HG03064 (cell line): Measurements from ENCODE around the gene TSHZ2.

Source experiments
- ATAC-seq: cut with Tn5 transposase; IDR thresholded peaks from one replicate; pipeline ENCODE4 v1.9.1; 2021; ENCODE audit warnings: low read depth; ENCODE audit not compliant: unreplicated experiment

TSHZ2 gene

GRCh38 chr20:53183181-53183580 lies 211.0 kb downstream of the TSHZ2 start:
- ATAC-seq, result no peak

GRCh38 chr20:53186635-53187034 lies 214.5 kb downstream of the TSHZ2 start:
- no peak for ATAC-seq

DNA sequence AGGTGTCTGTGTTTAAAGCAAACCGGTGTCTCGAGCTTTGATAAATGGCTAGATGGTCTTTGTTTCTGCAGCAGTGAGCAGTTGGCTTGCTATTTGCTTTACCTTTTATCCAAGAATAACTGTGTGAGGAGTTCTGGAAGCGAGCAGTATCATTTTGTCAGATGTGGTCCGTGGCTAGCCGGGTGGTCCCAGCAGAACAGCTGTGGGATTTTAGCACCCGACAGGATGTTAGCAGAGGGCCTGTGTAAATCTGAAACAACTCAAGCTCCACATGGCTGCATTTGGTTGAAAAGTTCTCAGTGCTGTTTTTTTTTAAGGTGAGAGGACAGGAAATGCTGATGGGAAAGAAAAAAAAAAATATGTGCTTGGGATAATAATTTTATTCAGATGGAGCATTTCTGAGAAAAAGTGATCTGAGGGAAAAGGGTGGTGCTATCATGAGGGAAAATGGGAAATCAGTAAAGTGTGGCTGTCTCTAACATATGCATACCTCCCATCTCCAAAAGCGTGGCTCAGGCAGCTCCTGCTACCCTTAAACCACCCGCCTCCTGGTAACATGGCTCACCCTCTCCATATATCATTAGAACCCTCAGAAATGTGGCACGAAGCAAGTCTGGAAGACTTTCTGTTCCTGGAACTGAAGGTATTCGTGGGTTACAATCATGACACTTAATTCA lies 215.4 kb downstream of the TSHZ2 start:
- no peak for ATAC-seq

GRCh38 chr20:53190225-53190624 lies 218.1 kb downstream of the TSHZ2 start:
- ATAC-seq, result no peak

DNA sequence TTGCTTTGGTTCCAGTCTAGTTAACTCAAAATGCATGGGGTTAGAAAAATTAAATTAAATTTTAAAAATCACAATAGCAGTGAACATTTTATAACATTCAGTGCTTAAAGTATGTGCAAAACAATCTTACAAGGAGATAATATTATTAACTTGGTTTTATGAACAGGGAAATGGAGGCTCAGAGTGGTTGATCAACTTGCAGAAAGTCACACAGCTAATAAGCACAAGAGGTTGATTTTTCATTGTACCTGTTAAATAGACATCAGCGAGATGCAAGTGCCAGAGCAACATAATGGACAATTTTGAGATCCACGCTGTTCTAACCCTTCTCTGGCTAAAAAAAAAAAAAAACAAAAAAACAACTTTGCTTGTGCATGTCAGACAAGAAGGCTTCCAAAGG lies 219.8 kb downstream of the TSHZ2 start:
- ATAC-seq, result no peak

DNA sequence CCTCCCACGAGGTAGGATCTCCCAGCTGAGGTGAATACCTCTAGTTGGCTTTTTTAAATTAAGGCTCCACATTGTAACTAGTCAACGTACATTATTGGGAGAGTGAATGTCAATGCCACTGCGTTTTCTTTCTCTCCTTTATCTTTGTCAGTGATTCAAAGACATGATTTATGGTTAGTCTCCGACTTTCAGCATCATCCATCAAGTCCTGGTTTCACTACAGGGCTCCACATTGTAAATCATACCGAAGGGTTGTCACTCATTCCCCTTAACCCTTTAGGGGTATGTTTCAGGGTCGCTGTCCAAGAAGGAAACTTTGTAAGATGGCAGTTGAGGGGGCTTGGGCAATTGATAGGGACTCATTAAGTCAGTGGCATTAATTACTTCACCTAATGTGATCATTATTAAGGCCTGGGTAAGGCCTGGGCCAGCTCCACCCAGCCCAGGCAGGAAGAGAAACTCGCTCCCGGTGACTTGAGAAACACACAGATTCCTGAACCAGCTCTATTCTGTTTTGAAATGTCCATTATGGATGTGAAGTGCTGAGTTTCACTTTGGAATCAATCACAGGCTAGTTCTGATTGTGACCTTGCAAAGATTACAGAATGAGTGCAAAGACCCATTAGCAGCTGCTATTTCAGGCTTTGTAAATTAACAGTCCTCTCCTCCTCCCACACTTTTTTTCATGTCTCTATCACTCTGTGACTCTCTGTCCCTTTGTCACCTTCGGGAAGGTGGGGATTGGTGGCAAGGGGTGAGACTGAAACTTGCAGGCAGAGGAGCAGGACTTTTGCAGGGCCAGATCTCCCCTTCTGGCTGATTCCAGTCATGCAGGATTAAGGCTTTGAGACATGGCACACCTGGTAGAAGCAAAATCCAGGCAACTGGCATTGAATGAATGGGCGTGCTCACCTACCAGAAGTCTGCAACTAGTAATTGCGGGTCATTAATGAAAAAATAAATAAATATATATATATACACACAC lies 222.4 kb downstream of the TSHZ2 start:
- ATAC-seq, result no peak

DNA sequence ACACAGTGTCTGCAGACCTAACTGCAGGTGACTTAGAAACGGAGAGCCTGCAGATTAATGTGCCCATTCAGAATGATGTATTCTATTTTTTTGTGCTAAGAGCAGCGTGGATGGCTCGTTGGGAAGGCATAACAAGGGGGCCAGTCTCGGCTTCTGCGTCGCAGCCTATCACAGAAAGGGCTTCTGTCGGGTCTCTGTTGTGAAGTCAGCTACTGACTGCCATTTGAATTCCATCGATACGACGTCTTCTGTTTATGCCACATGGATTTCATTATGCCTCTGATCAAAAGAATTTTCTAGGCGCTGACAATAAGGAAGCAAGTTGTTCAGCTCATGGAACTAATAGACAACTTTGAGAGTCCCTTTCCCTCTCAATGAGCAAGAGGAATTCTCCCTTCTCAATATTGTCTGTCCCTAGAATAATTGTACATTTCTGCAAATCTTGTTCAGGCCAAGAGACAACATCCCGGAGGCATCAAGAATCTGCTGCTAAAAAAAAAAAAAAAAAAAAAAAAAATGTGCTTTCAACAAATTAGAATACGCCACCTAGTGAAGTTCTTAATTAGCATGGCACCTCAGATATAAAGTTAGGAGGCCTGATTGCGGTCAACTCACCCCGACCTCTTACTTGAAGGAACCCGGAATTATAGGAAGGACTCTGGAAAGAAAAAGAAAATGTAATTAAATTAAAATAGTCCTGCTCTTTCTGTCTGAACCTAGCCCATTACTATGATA lies 223.9 kb downstream of the TSHZ2 start:
- ATAC-seq, result no peak

DNA sequence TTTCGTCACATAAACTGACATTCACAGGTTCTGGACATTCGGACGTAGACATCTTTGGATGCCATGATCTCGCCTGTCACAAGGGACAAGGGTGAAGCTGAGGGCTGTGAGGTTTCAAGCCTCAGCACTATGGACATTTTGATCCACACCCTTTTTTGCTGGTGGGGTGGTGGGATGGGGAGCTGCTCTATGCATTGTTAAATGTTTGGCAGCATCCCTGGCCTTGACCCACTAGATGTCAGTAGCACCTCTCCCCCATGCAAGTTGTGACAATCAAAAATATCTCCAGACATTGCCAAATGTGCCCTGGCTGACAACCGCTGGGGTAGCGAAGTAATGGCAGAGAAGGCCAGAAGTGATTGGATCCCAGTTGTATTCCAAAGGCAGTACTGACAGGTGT lies 229.4 kb downstream of the TSHZ2 start:
- no peak for ATAC-seq

DNA sequence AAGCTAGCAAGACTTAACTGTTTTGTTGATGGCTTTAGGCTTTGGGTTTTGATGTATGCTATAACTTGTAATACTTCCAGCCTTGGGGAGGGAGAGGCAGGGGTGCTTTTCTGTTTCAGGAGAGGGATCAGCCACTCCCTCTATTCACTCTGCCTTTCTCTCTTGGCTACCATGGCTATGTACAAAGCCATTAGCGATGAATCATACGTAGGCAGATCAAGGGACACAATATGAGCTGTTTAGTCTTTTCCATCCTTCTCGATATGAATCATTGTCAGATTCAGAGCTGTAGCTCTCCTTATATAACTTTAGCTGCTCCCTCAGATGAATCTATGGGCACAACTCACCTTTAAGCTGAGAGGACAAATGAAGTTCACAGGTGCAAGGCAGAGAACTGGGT lies 230.6 kb downstream of the TSHZ2 start:
- ATAC-seq, result no peak

- no peak for ATAC-seq
Observed at GRCh38 chr20:53205046-53205445, 232.9 kb downstream of the TSHZ2 start.

GRCh38 chr20:53208110-53208832 lies 236.1 kb downstream of the TSHZ2 start:
- ATAC-seq, result no peak

GRCh38 chr20:53210041-53210440 lies 237.9 kb downstream of the TSHZ2 start:
- no peak for ATAC-seq

DNA sequence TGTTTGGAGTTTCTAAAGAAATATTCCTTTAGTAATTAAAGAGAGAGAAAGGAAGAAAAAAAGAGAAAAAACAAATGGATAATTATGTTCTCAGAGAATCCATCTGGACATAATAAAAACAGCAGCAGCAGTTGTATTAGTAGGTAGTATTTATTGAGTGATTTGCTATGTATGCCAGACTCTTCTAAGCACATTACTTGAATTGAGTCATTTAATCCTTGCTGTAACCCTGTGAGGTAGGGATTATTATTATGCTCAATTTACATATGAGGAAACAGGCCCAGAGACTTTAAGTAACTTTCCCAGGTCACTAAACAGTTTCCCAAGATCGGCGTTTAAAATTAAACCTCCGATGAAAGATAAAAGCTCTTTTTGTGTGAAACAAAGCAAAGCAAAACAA lies 238.8 kb downstream of the TSHZ2 start:
- no peak for ATAC-seq

DNA sequence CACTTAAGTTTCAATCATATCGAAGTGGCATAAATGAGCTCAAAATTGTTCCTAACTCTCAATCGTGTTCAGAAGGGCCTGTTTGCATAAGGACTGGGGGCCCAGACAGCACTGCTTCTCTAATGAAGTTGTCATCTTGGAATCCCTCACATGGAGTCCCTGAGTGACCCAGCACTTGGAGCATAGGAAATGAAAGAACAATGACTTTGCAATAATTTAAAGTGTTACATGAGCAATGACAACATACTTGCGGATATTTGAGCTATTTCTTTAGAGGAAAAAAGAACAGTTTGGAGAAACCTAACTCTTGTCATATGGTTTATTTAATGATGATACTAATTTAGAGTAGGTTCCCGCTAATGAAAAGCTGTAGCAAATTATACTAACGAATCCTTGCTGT lies 239.9 kb downstream of the TSHZ2 start:
- no peak for ATAC-seq

DNA sequence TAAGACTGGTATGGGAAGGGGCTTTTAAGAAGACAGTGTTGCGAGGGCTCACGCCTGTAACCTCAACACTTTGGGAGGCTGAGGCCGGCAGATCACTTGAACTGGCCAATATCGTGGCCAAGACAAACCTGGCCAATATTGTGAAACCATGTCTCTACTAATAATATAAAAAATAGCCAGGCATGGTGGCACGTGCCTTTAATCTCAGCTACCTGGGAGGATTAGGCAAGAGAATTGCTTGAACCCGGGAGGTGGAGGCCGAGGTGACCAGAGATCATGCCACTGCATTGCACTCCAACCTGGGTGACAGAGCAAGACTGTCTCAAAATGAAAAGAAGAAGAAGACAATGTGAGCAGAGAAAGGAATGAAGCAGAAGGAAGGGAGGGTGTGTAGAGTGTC lies 242.2 kb downstream of the TSHZ2 start:
- ATAC-seq, result no peak

GRCh38 chr20:53215166-53215565 lies 243.0 kb downstream of the TSHZ2 start:
- ATAC-seq, result no peak

DNA sequence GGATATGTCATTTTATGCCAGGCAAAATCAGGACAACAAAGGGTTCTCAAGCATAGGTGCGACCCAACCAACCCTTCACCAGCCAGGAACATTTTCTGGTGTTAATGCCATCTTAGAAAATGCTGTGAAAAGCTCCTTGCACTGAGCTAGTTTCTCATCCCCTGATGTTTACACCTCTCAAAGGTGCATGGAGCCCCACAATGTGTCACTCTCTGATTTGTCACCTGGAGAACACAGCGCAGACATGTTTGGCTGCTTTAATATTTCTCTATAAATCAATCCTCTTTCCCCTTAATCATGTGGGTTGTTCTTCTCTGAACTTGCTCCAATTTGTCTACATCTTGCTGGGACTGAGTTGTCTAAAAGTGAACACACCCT lies 244.3 kb downstream of the TSHZ2 start:
- ATAC-seq, result no peak

GRCh38 chr20:53216856-53217576 lies 244.9 kb downstream of the TSHZ2 start:
- no peak for ATAC-seq

GRCh38 chr20:53220482-53221307 lies 248.5 kb downstream of the TSHZ2 start:
- ATAC-seq, result no peak
